Stimulated activated CD8-positive, alpha-beta memory T cell treated with anti-CD3 and anti-CD28 coated beads, Interleukin-15, amount 100 ng/mL, for 4 hours (primary cell): ENCODE data around the gene TOM1L2.
A peak's percentile ranks its signal among the peaks of the same experiment; 100 is the strongest.

Experiments
- DNase-seq, 2 donors: peaks; one replicate each; pipeline ENCODE4 v3.0.0-alpha.2; 2020; ENCODE audit warnings: low read depth in 2 of 2

TOM1L2 gene

DNA sequence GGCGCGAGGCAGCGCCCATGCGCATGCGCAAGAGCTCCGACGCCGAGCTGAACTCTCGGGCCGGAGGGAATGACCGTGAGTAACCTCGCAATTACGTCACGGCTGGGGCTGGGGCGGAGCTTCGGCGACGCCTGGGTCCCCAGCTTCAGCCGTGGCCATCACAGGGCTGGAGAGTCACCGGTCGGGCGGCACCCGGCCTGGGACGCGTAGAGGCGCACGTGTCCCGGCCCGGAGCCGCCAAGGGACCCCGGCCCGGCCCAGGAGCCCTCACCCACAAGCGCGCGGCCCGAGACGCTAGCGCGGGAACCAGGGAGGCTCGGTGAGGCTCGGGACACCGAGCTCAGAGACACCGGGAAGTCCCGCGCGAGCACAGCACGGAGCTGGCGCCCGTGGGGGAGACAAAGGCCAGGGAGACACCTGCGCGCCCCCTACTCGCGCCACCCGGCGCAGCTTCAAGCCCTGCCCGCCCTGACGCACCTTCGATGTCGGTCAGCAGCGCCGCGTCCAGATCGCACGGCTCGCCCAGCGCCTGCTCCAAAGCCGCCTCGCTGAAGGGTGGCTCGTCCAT is 135.9 kb downstream of the TOM1L2 start:
- DNase-seq, result peak; percentile 90 to 92

DNA sequence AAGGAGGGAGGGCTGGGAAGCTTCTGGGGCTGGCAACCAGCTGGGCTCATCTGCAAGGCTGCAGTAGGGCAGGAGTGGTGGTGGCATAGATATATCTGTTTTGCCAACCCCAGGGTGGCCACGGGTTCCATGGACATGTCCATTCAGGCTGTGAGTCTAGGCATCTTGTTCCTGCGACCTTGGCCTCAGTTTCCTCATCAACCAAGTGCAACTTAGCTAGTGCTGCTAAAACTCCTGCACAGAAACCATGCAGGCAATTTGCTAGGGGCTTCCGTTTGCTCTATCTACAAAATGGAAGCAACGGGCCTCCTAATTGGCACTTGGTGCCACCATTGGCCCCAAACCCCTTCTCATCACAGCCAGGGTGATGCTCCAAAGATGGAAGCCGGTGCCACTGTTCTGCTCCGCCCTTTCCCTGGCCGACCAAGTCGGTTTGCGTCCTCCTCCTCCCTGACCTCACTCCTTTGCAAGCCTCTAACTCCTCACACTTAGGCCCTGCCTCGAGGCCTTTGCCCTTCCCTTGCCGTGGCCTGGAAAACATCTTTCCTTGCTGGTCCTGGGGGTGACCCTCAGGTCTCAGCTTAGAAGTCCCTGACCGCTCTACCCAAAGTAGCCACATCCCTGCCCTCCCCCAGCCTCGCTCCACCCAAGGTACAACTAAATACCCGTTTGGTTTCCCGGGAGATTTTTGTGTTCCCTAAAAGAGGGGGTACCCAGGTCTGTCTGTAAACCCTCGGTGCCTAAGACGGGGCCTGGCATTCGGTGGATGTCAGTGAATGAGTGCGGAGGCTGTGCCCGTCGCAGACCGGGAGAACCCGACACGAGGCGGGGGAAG is 136.6 kb downstream of the TOM1L2 start:
- DNase-seq, result no peak

DNA sequence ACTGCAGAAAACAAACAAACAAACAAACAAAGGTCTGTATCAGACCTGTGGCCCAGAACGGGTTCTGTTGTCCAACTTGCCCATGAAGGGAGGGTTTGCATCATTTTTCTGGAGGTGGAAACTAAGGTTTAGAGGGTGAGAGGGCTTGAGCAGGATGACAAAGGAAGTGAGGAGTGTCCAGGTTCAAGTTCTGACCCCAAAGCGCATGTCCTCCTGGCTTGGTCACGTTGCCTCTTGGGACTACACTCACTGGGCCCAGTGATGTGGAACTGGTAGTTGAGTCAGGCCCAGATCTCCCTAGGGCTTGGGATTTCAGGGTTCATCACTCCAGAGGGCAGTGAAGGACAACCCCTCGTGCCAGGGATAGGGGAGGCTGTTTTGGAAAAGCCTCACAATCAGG is 137.2 kb downstream of the TOM1L2 start:
- DNase-seq, result no peak

DNA sequence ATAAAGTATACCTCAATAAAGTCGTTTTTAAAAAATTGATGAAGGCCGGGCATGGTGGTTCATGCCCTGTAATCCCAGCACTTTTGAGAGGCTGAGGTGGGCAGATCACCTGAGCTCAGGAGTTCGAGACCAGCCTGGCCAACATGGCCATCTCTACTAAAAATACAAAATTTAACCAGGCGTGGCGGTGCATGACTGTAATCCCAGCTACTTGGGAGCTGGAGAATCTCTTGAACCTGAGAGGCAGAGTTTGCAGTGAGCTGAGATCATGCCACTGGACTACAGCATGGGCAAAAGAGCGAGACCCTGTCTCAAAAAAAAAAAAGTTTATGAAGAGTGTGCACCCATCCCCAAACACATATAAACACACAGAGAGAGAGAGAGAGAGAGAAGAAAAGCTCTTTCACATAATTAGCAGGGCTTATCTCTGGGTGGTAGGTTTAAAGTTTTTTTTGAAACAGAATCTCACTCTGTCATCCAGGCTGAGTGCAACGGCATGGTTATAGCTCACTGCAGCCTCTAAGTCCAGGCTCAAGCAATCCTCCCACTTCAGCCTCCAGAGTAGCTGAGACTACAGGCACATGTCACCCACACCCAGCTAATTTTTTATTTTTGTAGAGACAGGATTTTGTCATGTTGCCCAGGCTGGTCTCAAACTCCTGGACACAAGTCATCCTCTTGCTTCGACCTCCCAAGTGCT is 138.4 kb downstream of the TOM1L2 start:
- DNase-seq, result no peak

DNA sequence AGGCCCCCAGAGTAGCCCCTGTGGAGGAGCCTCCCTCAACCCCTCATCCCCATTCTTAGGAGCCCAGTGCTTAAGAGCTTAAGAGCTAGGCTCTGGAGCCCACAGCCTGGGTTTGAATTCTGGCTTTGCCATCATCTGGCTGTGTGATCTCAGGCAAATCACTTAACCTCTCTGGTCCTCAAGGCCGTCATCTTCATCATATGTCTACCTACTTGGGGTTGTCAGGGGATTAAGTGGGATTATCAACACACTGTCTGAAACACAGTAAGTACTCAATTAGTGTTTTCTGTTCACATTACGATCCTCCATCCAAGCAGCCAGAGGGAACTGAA is 140.2 kb downstream of the TOM1L2 start:
- DNase-seq, result no peak

DNA sequence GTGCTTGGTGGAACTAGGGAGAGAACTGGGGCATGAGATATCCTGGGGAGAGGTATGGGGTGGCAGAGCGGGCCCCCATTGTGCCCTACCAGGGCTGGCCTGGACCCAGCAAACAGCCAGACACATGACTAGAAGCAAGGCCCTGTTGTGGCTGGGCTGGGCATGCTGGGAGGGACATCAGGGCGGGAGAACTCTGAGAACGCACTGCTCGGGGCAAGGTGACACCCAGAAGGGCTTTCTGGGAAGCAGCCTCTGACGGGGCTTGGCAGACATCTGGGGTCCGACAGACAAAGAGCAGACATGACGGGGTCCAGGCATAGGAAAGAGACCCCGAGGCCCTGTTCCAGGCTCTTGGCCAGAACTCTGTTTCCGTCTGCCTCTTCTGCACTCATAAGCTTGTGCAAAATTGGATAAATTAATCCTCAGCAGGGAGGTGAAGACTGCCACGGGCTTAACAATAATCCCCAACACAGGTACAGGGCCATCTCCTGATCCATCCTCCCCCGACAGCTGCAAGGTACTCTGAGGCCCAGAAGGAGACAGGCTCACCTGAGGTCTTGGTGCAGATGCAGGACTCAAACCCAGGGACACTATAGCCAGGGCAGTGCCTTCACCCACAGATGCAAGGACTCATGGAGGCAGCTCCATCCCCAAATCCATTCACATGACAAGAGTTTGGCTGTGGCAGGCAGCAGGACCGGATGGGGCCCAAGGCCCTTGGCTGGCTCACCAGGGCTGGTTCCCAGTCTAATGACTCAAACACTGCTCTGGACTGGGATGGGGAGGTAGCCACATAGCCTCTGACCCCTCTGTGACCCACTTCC is 140.8 kb downstream of the TOM1L2 start:
- no peak for DNase-seq

DNA sequence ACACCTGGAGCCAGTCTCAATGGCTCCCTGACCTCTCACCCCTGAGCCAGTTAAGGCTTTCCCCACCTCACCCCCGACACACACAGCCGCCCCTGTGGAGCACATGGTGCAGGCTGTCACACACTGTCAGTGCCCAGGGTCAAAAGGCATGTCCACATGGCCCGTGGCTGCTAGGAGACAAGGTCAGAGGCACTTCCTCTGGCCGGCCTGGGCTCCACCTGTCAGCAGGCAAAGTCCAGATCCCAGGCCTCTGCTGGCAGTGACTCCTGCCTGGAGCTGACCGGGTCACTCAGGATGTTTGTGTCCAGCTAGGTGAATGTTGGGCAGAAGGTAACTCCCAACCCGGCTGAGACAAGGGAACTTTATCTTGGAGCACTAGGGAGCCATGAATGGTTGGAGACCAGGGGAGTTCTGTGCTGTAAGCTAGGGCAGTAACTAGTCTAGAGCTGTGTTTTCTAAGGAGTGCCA is 141.4 kb downstream of the TOM1L2 start:
- DNase-seq, result no peak

DNA sequence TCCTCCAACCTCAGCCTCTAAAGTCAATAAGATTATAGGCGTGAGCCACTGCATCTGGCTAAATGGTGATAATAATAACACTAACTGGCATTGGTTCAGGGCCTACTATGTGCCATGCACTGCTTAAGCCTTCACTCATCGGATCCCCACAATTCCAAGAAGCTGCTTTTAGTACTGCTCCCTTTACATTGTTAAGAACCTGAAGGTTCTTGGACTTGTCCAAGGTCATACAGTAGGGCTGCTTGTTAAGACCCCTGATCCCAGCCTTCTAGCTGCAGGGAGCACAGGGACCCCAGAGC is 142.0 kb downstream of the TOM1L2 start:
- DNase-seq, result no peak

DNA sequence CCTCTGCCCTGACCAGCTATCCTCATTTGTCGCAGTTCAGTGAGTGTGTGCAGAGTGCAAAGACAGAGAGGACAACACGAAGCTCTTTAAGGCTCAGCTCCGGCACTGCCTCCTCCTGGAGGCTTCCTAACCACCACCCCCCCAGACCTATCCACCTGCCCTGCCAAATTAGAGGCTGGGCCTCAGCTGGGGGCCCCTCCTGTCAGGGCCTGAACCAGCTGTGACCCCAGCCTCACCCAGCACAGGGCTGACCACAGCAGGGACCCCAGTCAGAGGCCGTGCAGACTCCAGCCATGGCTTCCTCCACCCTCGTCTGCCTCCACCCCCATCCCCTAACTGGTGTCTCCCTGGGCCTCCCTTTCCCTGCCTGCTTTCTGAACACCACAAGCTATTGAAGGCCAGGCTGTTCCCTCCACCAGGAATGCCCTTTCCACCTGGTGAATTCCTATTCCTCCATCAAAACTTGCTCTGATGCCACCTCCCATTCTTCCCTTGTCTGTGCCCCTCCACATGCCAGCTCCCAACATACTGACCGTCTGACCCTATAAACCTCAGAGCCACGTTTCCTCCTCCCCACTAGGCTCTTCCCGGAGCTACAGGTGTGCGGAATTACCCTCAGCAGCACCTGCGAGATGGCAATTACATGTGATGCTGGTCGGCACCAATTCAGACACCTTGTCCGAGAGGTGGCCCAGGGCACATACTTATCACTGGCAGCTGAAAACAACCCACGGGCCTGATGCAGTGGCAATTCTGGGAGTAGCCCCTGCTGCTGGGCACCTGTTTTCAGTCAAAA is 144.2 kb downstream of the TOM1L2 start:
- no peak for DNase-seq

DNA sequence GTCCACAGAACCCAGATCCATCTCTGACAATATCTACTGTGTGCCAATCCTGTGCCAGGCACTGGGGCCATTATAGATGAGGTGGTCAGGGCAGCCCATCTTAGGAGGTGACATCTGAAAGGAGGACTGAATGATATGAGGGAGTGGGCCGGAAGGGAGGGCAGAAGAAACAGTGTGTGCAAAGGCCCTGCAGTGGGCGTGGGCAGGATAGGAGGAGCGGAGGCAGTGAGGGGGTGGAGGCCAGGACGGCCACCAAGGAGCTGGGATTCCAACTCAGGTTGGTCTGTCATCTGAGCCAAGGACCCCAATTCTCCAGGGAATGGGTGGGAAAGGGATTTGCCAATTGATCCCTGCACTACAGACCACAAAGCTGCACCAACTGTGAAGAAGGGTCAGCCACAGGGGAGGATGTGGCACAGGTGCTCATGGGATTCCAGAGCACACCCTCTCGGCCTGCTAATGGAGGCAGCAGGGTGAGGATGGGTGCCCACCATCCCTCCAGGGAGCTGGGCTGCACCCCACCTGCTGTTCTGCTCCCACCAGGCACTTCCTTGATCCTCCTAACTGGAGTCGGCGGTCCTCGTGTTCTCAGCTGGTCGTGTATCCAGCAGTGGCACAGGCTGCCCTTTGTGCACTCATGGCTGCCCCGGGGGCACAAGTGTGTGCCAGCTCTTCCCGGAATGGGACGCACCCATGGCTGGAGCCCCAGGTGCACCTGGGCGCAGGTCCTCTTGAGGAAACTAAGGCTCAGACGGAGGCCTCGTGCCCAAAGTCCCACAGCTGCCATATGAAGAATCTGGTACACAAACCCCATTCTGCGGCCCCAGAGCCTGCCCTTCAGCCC is 145.0 kb downstream of the TOM1L2 start:
- DNase-seq, result no peak

DNA sequence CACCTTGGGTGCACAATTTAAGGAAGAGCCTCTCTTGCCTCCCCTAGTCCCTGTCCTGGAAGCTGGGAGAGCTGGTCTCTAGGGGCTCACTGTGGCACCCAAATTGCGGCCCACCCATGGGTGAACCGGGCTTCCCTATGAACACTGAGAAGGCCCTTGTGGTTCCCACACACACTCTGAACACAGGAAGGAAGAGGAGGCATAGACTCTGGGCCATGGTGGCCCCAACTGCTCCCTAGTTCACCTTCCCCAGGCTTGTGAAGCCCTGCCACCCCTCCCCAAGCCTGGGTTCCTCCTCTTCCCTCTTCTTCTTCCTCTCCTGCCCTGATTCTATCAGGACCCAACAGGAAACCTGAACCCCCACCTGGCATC is 145.9 kb downstream of the TOM1L2 start:
- DNase-seq, result no peak

DNA sequence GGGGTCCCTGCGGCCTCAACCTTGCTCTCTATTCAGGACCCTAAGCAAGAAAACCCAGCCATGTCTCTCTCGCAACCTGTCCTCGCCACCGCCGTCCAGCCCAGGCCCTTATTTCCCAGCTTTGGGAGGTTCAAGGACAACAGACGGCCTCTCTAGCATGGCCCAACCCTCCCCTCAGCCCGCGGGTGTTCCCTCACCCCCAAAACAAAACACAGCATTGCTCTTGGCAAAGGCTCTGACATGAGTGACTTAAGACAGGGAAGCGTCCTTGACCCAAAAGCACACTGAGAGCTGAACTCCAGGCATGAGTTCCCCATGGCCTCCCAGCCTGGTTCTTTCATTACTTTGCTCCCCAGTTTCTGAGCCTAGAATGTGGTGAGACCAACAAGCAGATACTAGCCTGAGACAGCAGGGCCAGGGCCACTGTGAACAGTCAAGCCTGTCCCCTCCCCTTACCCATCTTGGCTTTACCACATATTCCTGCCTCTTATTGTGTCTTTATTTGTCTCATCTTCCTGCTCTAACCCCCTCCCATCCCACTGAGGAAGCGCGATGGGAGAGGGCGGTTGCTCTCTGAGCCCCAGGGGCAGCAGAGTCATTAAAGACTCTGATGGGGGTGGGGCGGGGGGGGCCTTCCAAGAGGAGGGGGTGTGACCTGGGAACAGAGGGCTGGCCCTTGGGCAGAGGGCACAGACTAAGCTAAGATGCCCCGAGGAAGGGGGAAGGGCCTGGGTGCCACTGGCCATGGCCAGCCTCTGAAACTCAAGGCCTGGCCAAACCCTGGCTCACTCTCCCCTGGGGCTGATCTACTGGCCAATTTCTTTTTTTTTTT is 147.2 kb downstream of the TOM1L2 start:
- DNase-seq, result no peak

DNA sequence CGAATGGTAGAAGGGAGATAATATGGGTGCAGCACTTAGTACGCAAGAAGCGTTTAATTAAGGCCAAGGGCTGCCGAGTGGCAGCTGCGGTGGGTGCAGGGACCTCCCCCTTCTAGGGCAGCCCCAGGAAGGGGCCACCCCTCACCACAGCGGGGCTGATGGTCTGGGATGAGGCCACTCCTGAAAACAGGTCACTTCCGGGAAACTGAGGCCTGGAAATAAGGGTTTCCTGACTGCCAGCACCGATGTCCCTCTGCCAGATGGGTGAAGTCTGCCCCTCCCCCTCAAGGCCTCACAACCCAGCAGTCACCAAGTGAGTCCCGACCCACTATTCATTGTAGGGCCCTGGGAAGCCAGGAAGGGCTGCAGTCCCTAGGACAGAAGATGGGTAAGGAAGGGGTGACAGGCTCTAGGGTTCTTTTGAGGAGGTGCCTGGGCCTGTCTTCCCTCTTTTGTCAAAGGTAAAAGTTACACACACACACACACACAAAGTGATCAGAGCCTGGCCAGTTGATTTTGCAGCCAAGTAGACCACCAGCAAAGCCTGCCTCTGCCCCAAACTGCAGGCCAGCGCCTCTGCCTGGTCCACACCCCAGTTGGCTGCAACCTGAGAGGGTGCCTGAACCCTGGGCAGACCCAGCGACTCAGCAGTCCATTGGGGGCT is 147.9 kb downstream of the TOM1L2 start:
- DNase-seq, result no peak

DNA sequence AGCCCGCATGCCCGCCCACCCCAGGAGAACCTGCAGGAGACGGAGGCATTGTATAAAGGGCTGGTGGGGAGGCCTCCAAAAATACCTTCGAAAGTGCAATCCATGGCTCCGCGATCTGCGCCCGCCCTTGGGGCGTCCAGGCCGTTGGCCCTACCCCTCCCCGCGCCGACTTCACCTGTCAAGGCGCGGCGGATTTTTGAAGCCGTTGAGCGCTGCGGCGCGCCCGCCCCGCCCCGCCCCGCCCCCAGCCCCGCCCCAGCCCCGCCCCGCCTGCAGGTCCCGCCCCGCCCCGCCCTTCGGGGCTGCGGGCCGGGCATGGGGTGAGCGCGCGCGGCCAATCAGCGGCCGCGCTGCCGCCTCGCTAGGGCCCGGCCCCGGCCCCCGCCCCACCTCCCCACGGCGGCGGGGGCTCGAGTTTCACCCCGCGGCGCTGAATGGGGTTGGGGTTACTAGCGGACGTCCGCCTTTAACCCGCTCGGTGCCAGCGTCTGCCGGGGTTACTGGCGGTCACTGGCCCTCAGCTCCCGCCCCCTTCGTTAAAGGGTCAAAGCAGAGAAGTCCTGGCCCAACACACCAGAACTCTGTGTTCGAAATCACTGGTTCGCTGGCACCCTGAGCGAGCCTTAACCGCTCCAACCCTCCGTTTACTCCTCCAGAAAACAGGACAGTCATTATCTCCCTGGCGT is 148.6 kb downstream of the TOM1L2 start:
- peak; percentile 31 to 57 for DNase-seq

DNA sequence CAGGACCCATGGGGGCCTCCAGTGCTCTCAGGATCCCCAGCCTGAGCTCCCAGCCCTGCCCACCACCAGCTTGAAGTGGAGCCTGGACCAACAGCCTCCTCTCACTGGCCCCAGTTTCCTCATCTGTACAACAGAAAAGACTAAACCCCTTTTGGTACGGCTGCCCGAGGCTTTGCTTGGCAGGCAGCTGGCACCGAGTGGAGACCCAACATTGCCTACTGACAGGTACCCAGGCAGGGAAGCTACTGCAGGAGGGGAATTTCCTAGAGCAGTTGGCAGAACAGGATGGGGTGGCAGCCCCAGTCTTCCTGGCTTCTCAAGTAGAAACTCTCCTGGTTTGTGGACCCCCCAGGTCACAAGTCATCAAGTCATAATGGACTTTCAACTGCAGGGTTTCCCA is 149.6 kb downstream of the TOM1L2 start:
- DNase-seq, result no peak

DNA sequence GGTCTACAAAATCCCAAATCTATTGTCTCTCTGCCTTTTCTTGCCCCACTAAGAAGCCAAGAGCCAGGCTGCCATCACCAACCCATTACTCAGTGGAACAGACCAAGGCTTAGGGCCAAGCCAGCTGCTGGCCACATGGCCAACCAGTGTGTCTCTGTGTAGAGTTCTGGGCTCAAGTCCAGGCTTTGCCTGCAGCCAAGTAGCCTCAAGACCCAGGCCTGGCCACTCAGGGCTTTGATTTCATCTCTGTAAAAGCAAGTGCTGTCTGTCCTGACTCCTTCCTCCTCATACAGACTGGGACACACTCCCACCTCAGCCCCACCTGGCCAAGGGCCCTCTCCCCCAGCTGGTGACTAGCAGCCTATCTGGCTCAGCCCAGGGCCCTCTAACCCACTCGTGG is 150.0 kb downstream of the TOM1L2 start:
- DNase-seq, result no peak

DNA sequence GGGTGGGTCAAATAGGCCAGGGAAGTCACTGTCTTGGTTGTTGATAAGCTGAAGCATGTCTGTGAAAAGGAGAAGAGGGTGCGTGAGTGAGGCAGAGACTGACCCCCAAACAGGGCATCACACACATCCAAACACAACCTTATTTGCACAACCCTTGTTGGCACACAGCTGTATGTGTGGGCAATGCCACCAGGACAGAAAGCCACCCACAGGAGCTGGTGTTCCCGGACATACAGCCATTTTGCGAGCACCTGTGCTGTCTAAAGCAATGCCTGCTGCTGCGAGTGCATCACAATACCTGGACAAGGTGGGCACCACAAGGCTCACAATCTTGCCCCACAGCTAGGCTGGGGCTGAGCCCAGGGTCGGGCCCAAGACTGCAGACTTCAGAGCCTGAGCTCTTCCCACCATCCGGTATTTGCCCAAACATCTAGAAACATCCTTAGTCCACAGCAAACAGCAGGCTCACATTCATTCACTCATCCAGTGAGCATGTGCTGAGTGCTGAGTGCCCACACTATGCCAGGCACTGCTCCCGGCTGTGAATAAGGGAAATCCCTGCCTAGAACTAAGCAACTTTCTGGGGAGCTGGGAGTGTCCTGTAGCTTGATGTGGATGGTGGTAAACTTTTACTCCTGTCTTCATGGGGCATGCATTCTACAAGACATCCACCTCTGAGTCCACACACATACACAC is 151.6 kb downstream of the TOM1L2 start:
- no peak for DNase-seq

DNA sequence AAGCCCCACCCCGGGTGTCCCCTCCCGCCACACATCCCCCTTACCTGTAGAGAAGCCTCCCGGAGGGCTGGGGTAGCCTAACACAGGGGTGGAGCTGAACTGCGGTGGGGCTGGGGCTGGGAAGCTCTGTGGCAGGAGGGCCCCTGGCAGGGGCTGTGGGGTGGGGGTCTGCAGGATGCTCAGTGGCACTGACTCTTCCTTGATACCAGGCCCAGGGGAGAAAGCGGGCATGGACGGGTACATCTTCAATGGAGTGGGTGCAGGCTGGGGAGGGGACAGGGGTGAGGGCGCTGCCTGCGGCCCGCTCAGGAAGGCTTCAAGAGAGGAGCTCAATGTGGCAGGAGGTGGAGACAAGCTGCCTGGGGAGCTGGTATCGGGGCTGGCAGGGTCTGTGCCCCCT is 152.2 kb downstream of the TOM1L2 start:
- no peak for DNase-seq
